ENCODE results near the gene SNAPC2.
"Not testable (repeated sequence)": the region's sequence is repeated elsewhere in the genome, so short reads cannot be mapped to it uniquely, and the experiment has no call there.

The SNAPC2 gene

GRCh38 chr19:7921967-7922835 is 2.1 kb downstream of the SNAPC2 start:
- Mint-ChIP-seq H3K36me3 (peaks cover 15% of the 10 kb centered on the region), H3K4me3 (no peak overlapping the region)

GRCh38 chr19:7922836-7923195 is 2.7 kb downstream of the SNAPC2 start:
- H3K9me3 Mint-ChIP-seq = no peaks in the 10 kb centered on the region
- peaks cover 19% of the 10 kb centered on the region for H3K27me3 Mint-ChIP-seq
- peaks cover 19% of the 10 kb centered on the region for H3K36me3 Mint-ChIP-seq
- peaks cover 50% of the 10 kb centered on the region for H3K4me1 Mint-ChIP-seq
- peak overlapping the region; percentile 25 for H3K4me3 Mint-ChIP-seq
- peak overlapping the region; percentile 3 for H3K27ac Mint-ChIP-seq
- no peak for ATAC-seq

More at GRCh38 chr19:7921967-7922835, 2.1 kb downstream of the SNAPC2 start:
- Mint-ChIP-seq H3K9me3 (no peaks in the 10 kb centered on the region), H3K4me1 (peaks cover 56% of the 10 kb centered on the region), H3K27me3 (peaks cover 23% of the 10 kb centered on the region), H3K27ac (no peak overlapping the region)
- ATAC-seq = no peak

- peaks cover 12% of the 10 kb centered on the region for H3K27me3 Mint-ChIP-seq
- peaks cover 20% of the 10 kb centered on the region for H3K36me3 Mint-ChIP-seq
- peak overlapping the region; percentile 25 for H3K4me3 Mint-ChIP-seq
- ATAC-seq = no peak
- H3K4me1 Mint-ChIP-seq = peaks cover 43% of the 10 kb centered on the region
- no peaks in the 10 kb centered on the region for H3K9me3 Mint-ChIP-seq
- peak overlapping the region; percentile 3 for H3K27ac Mint-ChIP-seq
These were observed 3.4 kb downstream of the SNAPC2 start for GRCh38 chr19:7923295-7924191.

- ATAC-seq = no peak
- no peak overlapping the region for H3K27ac Mint-ChIP-seq
These were observed 4.1 kb downstream of the SNAPC2 start for GRCh38 chr19:7924241-7924640.

GRCh38 chr19:7924651-7925170 is 4.6 kb downstream of the SNAPC2 start:
- Mint-ChIP-seq H3K27me3 (peaks cover 5% of the 10 kb centered on the region), H3K9me3 (no peaks in the 10 kb centered on the region), H3K4me1 (peaks cover 47% of the 10 kb centered on the region), H3K27ac (no peak overlapping the region), H3K4me3 (peak overlapping the region; percentile 41), H3K36me3 (peaks cover 20% of the 10 kb centered on the region)
- no peak for ATAC-seq

More at GRCh38 chr19:7924241-7924640, 4.1 kb downstream of the SNAPC2 start:
- H3K4me1 Mint-ChIP-seq = peaks cover 47% of the 10 kb centered on the region
- peak overlapping the region; percentile 50 for H3K4me3 Mint-ChIP-seq
- H3K27me3 Mint-ChIP-seq = peaks cover 9% of the 10 kb centered on the region
- H3K9me3 Mint-ChIP-seq = no peaks in the 10 kb centered on the region
- peaks cover 20% of the 10 kb centered on the region for H3K36me3 Mint-ChIP-seq

- peak; percentile 2 for ATAC-seq
- Mint-ChIP-seq H3K36me3 (peaks cover 20% of the 10 kb centered on the region), H3K27me3 (no peaks in the 10 kb centered on the region), H3K9me3 (no peaks in the 10 kb centered on the region), H3K4me1 (peaks cover 43% of the 10 kb centered on the region), H3K27ac (no peak overlapping the region), H3K4me3 (peak overlapping the region; percentile 76)
These were observed 5.2 kb downstream of the SNAPC2 start for GRCh38 chr19:7925171-7925851.

- H3K4me3 Mint-ChIP-seq = peak within 1 kb of the TSS; percentile 77
- peaks cover 36% of the 10 kb centered on the region for H3K4me1 Mint-ChIP-seq
- no peaks in the 10 kb centered on the region for H3K27me3 Mint-ChIP-seq
- H3K9me3 Mint-ChIP-seq = no peaks in the 10 kb centered on the region
- peak; percentile 59 for ATAC-seq
- peaks cover 26% of the 10 kb centered on the region for H3K36me3 Mint-ChIP-seq
- H3K27ac Mint-ChIP-seq = no peak within 1 kb of the TSS
These were observed 6.0 kb downstream of the SNAPC2 start, which contains the start of gene CTXN1 for GRCh38 chr19:7926021-7926726. Gene CTXN1, minus strand, starts transcription at chr19:7926135. Its CDS starts 597 bp downstream, at chr19:7925538.

- Mint-ChIP-seq H3K4me1 (peaks cover 28% of the 10 kb centered on the region), H3K27me3 (no peaks in the 10 kb centered on the region), H3K27ac (no peak overlapping the region), H3K36me3 (peaks cover 32% of the 10 kb centered on the region), H3K9me3 (no peaks in the 10 kb centered on the region), H3K4me3 (peak overlapping the region; percentile 77)
- ATAC-seq = no peak
These were observed 6.8 kb downstream of the SNAPC2 start for GRCh38 chr19:7926727-7927604.

- Mint-ChIP-seq H3K4me1 (peaks cover 24% of the 10 kb centered on the region), H3K27ac (no peak overlapping the region), H3K9me3 (no peaks in the 10 kb centered on the region), H3K4me3 (no peak overlapping the region), H3K27me3 (no peaks in the 10 kb centered on the region), H3K36me3 (peaks cover 32% of the 10 kb centered on the region)
- no peak for ATAC-seq
These were observed 7.6 kb downstream of the SNAPC2 start for GRCh38 chr19:7927605-7928333.

- H3K9me3 Mint-ChIP-seq = no peaks in the 10 kb centered on the region
- H3K4me3 Mint-ChIP-seq = no peak overlapping the region
These were observed 8.2 kb downstream of the SNAPC2 start for GRCh38 chr19:7928334-7928706.

GRCh38 chr19:7928741-7929701 is 8.9 kb downstream of the SNAPC2 start:
- peak; percentile 37 for ATAC-seq

More at GRCh38 chr19:7928334-7928706, 8.2 kb downstream of the SNAPC2 start:
- Mint-ChIP-seq H3K4me1 (peaks cover 20% of the 10 kb centered on the region), H3K36me3 (peaks cover 26% of the 10 kb centered on the region), H3K27me3 (no peaks in the 10 kb centered on the region), H3K27ac (no peak overlapping the region)
- ATAC-seq = no peak

GRCh38 chr19:7930030-7930429 is 9.9 kb downstream of the SNAPC2 start:
- not testable (repeated sequence) for H3K27ac Mint-ChIP-seq, ATAC-seq, H3K9me3 Mint-ChIP-seq, H3K4me3 Mint-ChIP-seq, H3K27me3 Mint-ChIP-seq
- Mint-ChIP-seq H3K4me1 (peaks cover 17% of the 10 kb centered on the region), H3K36me3 (peaks cover 31% of the 10 kb centered on the region)

More at GRCh38 chr19:7928741-7929701, 8.9 kb downstream of the SNAPC2 start:
- Mint-ChIP-seq H3K27ac (no peak overlapping the region), H3K4me1 (peaks cover 17% of the 10 kb centered on the region), H3K9me3 (no peaks in the 10 kb centered on the region), H3K36me3 (peaks cover 25% of the 10 kb centered on the region), H3K27me3 (no peaks in the 10 kb centered on the region), H3K4me3 (no peak overlapping the region)

All from stimulated activated memory B cell treated with anti-CD40 and anti-IgM and Interleukin-4, amounts not matched to agents 10 μg/mL and 1 μg/mL and 100 μg/mL, for 72 hours (primary cell).